ENCODE results near the gene EVI5. TPM values are rescaled to one million over a fixed set of nuclear protein-coding genes. Genes with fewer than 3 reads are reported as not detected.

EVI5 gene
- total and polyA plus RNA-seq, 2 donors (not counting 1 experiment from before 2014, with no cell fraction given) = 1.5 to 36.3 TPM

- Histone ChIP-seq H3K27ac (ENCODE audit: low read length in 2 of 2) (no peak overlapping the region), H3K27me3 (replicated peaks in 1 of 4; ENCODE audit: control extremely low read depth in 1 of 4, control insufficient read depth in 3 of 4, insufficient read depth in 4 of 4, low read length in 3 of 4) (no peaks in the 10 kb centered on the region), H3K36me3 (replicated peaks in 1 of 2; ENCODE audit: control extremely low read depth in 1 of 2, control insufficient read depth in 1 of 2, extremely low read depth in 1 of 2, insufficient read depth in 2 of 2, low read length in 1 of 2) (no peaks in the 10 kb centered on the region), H3K9ac (ENCODE audit: low read length) (no peak overlapping the region), H3K9me3 (ENCODE audit: control extremely low read depth in 1 of 3, control insufficient read depth in 2 of 3, insufficient read depth in 1 of 3, low read length in 2 of 3) (no peaks in the 10 kb centered on the region), H3K4me3 (ENCODE audit: control extremely low read depth in 1 of 5, extremely low read depth in 1 of 5, insufficient read depth in 1 of 5, low read depth in 2 of 5, low read length in 4 of 5) (no peak overlapping the region), H3K4me1 (ENCODE audit: control insufficient read depth in 2 of 2, insufficient read depth in 2 of 2, low read length in 2 of 2) (peaks cover 0 to 11% of the 10 kb centered on the region in 2 donors), H3K79me2 (ENCODE audit: control insufficient read depth, insufficient read depth, low read length) (no peaks in the 10 kb centered on the region), H4K20me1 (ENCODE audit: control insufficient read depth, insufficient read depth, low read length, poor library complexity, severe bottlenecking) (no peaks in the 10 kb centered on the region), H2AFZ (ENCODE audit: insufficient read depth, low read depth, low read length, poor library complexity, severe bottlenecking) (no peak overlapping the region), H3K4me2 (replicated peaks; ENCODE audit: low read depth, low read length, poor library complexity, severe bottlenecking) (no peak overlapping the region)
- Mint-ChIP-seq H3K4me3 (no peak overlapping the region), H3K27ac (no peak overlapping the region), H3K4me1 (peaks cover 24% of the 10 kb centered on the region), H3K27me3 (peaks cover 7% of the 10 kb centered on the region), H3K9me3 (ENCODE audit: insufficient read depth) (no peaks in the 10 kb centered on the region)
- ATAC-seq (ENCODE audit: low read depth) = peak; percentile 43
- WGBS (ENCODE audit: insufficient coverage) = no CpG with 5 or more reads among the region's 5 CpGs
- ChIA-PET POLR2A (no interaction called here), CTCF (no interaction called here)
- TF ChIP-seq CTCF (IDR thresholded peaks at IDR 0.05) (no peak), EZH2 (IDR thresholded peaks at IDR 0.05; ENCODE audit: borderline replicate concordance, insufficient read depth, low read depth, low read length, poor library complexity, severe bottlenecking) (no peak)
- intact Hi-C loops (cut with micrococcal nuclease) = no loop called here
- DNase-seq = peak; percentile 22
Measured at GRCh38 chr1:92461364-92462097, 323.4 kb downstream of the EVI5 start.

- no peak for DNase-seq
- no peaks in the 10 kb centered on the region for H3K27me3 ChIP-seq (replicated peaks in 1 of 4; ENCODE audit: control extremely low read depth in 1 of 4, control insufficient read depth in 3 of 4, insufficient read depth in 4 of 4, low read length in 3 of 4)
- Mint-ChIP-seq H3K27me3 (peaks cover 7% of the 10 kb centered on the region), H3K4me3 (no peak overlapping the region), H3K9me3 (ENCODE audit: insufficient read depth) (no peaks in the 10 kb centered on the region), H3K4me1 (peaks cover 24% of the 10 kb centered on the region), H3K27ac (no peak overlapping the region)
- peak overlapping the region in 1 of 5 experiments; percentile 43 for H3K4me3 ChIP-seq (ENCODE audit: control extremely low read depth in 1 of 5, extremely low read depth in 1 of 5, insufficient read depth in 1 of 5, low read depth in 2 of 5, low read length in 4 of 5)
- no peaks in the 10 kb centered on the region for H3K36me3 ChIP-seq (replicated peaks in 1 of 2; ENCODE audit: control extremely low read depth in 1 of 2, control insufficient read depth in 1 of 2, extremely low read depth in 1 of 2, insufficient read depth in 2 of 2, low read length in 1 of 2)
- WGBS (ENCODE audit: insufficient coverage) = no CpG with 5 or more reads among the region's 4 CpGs
- H3K9ac ChIP-seq (ENCODE audit: low read length) = no peak overlapping the region
- H3K4me2 ChIP-seq (replicated peaks; ENCODE audit: low read depth, low read length, poor library complexity, severe bottlenecking) = no peak overlapping the region
- ChIA-PET POLR2A (no interaction called here), CTCF (no interaction called here)
- no peak for ATAC-seq (ENCODE audit: low read depth)
- no peaks in the 10 kb centered on the region for H3K79me2 ChIP-seq (ENCODE audit: control insufficient read depth, insufficient read depth, low read length)
- no peaks in the 10 kb centered on the region for H4K20me1 ChIP-seq (ENCODE audit: control insufficient read depth, insufficient read depth, low read length, poor library complexity, severe bottlenecking)
- H3K4me1 ChIP-seq (ENCODE audit: control insufficient read depth in 2 of 2, insufficient read depth in 2 of 2, low read length in 2 of 2) = peaks cover 0 to 6% of the 10 kb centered on the region in 2 donors
- H2AFZ ChIP-seq (ENCODE audit: insufficient read depth, low read depth, low read length, poor library complexity, severe bottlenecking) = peak overlapping the region; percentile 50
- H3K9me3 ChIP-seq (ENCODE audit: control extremely low read depth in 1 of 3, control insufficient read depth in 2 of 3, insufficient read depth in 1 of 3, low read length in 2 of 3) = no peaks in the 10 kb centered on the region
- no peak overlapping the region for H3K27ac ChIP-seq (ENCODE audit: low read length in 2 of 2)
- intact Hi-C loops (cut with micrococcal nuclease) = no loop called here
- TF ChIP-seq EZH2 (IDR thresholded peaks at IDR 0.05; ENCODE audit: borderline replicate concordance, insufficient read depth, low read depth, low read length, poor library complexity, severe bottlenecking) (no peak), CTCF (IDR thresholded peaks at IDR 0.05) (no peak)
Measured at GRCh38 chr1:92459871-92460320, 325.0 kb downstream of the EVI5 start.

Measured in B cell (primary cell).